Smooth muscle cell (in vitro differentiated cells): ENCODE results near the gene GUCY1B1. TPM values are rescaled to one million over a fixed set of nuclear protein-coding genes. Genes with fewer than 3 reads are reported as not detected.

Source experiments
- DNase-seq: peaks from one replicate; lab custom pipeline; 2025; ENCODE audit not compliant: unreplicated experiment; lab: John Stamatoyannopoulos, UW
- H2AFZ ChIP-seq: fragments of 200-600 bp; sonication (generic); 2 replicates; pipeline ENCODE4 v1.6.0; 2016; ENCODE audit warnings: antibody characterized with exemption, low read depth, mild to moderate bottlenecking
- H3F3A ChIP-seq: fragments of 200-600 bp; sonication (generic); 2 replicates; pipeline ENCODE4 v1.6.0; 2017; ENCODE audit warnings: antibody characterized with exemption, low read depth
- H3K27ac ChIP-seq: fragments of 200-600 bp; sonication (generic); 2 replicates; pipeline ENCODE4 v1.5.1; 2016; ENCODE audit warnings: low read depth, mild to moderate bottlenecking
- H3K27me3 ChIP-seq: fragments of 200-600 bp; sonication (generic); 2 replicates; pipeline ENCODE4 v1.6.1; 2016; ENCODE audit warnings: low read depth, mild to moderate bottlenecking
- H3K36me3 ChIP-seq: fragments of 200-600 bp; sonication (generic); 2 replicates; pipeline ENCODE4 v1.5.1; 2016; ENCODE audit warnings: low read depth
- H3K4me1 ChIP-seq: fragments of 200-600 bp; sonication (generic); 2 replicates; pipeline ENCODE4 v1.5.1; 2016; ENCODE audit warnings: low read depth
- H3K4me2 ChIP-seq: fragments of 200-600 bp; sonication (generic); 2 replicates; pipeline ENCODE4 v1.6.0; 2016; ENCODE audit warnings: mild to moderate bottlenecking
- H3K4me3 ChIP-seq: fragments of 200-600 bp; sonication (generic); 2 replicates; pipeline ENCODE4 v1.5.1; 2016; ENCODE audit warnings: mild to moderate bottlenecking
- H3K79me2 ChIP-seq: fragments of 200-600 bp; sonication (generic); 2 replicates; pipeline ENCODE4 v1.6.0; 2016; ENCODE audit warnings: low read depth, mild to moderate bottlenecking
- H3K9ac ChIP-seq: fragments of 200-600 bp; sonication (generic); 2 replicates; pipeline ENCODE4 v1.6.0; 2016; ENCODE audit warnings: low read depth
- H3K9me3 ChIP-seq: fragments of 200-600 bp; sonication (generic); replicated peaks from 2 replicates; pipeline ENCODE4 v1.5.1; 2016; ENCODE audit warnings: low read depth
- H4K20me1 ChIP-seq: fragments of 200-600 bp; sonication (generic); 2 replicates; pipeline ENCODE4 v1.6.0; 2016; ENCODE audit warnings: low read depth
- WGBS: methylation state at CpG from one replicate; pipeline ENCODE4 v1.1.7; 2016; ENCODE audit warnings: low lambda C conversion rate; 5-methylcytosine and 5-hydroxymethylcytosine counted together
- polyA plus RNA-seq: library from polyadenylated mRNA; unstranded; fragments of >200 nt; fragmentation: Nextera tagmentation; extraction: Ambion mirVana; gene quantifications from 2 replicates; pipeline ENCODE4 v1.2.1, GENCODE V29; 2016
- total RNA-seq: library from RNA; depleted of rRNA; stranded (reverse); fragments of >200 nt; gene quantifications from 2 replicates; pipeline ENCODE4 v1.2.3, GENCODE V29; 2014
- TF ChIP-seq, protein P1 (sequence below): fragments of 200-600 bp; sonication (generic); IDR thresholded peaks from 2 replicates; pipeline ENCODE4 v1.5.1; 2017; ENCODE audit warnings: borderline replicate concordance, mild to moderate bottlenecking, antibody characterized with exemption; ENCODE audit not compliant: insufficient read depth, poor library complexity, severe bottlenecking

Gene GUCY1B1
- total and polyA plus RNA-seq, 2 experiments from 2014 or later: 26.7 to 32.2 TPM

DNA sequence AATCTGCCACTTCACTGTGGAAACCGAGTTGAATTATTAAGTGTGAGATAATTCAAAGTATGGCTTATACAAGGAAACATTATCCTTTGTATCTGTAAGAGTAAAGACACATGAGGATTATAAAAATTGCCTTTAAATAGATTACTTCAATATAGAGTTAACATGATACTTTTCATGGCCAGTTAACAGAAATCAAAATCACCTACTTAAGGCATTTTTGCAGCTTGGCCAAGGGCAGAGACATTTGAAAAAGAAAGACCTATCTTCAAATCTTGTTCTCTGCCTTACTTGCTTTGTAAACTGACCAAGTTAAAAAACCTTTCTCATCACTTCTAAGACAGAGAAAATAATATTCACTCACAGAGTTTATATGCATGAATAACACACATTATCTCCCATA, 44.9 kb upstream of the GUCY1B1 start:
- Histone ChIP-seq H3F3A (peaks cover 15% of the 10 kb centered on the region), H4K20me1 (no peaks in the 10 kb centered on the region), H3K9ac (no peak overlapping the region), H3K36me3 (peaks cover 46% of the 10 kb centered on the region), H3K27me3 (no peaks in the 10 kb centered on the region), H3K4me2 (no peak overlapping the region), H2AFZ (no peak overlapping the region), H3K4me3 (no peak overlapping the region), H3K27ac (no peak overlapping the region), H3K79me2 (peaks cover 14% of the 10 kb centered on the region), H3K4me1 (no peaks in the 10 kb centered on the region), H3K9me3 (no peaks in the 10 kb centered on the region)
- no peak for DNase-seq
- 93% methylated on average over 1 of the region's 1 CpG for WGBS
- TF ChIP-seq, protein P1, sequence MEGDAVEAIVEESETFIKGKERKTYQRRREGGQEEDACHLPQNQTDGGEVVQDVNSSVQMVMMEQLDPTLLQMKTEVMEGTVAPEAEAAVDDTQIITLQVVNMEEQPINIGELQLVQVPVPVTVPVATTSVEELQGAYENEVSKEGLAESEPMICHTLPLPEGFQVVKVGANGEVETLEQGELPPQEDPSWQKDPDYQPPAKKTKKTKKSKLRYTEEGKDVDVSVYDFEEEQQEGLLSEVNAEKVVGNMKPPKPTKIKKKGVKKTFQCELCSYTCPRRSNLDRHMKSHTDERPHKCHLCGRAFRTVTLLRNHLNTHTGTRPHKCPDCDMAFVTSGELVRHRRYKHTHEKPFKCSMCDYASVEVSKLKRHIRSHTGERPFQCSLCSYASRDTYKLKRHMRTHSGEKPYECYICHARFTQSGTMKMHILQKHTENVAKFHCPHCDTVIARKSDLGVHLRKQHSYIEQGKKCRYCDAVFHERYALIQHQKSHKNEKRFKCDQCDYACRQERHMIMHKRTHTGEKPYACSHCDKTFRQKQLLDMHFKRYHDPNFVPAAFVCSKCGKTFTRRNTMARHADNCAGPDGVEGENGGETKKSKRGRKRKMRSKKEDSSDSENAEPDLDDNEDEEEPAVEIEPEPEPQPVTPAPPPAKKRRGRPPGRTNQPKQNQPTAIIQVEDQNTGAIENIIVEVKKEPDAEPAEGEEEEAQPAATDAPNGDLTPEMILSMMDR: no peak

DNA sequence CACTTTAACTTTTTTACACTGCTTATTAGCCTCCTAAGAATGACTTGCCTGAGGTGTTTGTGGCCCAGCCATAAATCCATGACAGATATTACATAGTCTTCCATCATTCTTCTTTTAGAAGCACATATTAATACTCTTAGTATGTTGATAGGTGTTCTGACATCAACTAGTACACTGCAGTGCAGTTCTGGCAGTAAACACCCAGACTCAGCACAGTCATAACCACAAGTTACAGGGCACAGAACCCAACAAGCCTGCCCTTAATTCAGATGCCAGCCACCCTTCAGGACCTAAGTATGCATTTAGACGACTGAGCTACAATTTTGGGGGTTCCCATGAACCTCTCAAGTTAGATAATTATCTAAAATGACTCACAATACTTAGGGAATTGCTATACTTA, 36.5 kb upstream of the GUCY1B1 start:
- peak overlapping the region; percentile 51 for H3K27ac ChIP-seq
- H3K4me1 ChIP-seq: no peaks in the 10 kb centered on the region
- TF ChIP-seq, protein P1: no peak
- H4K20me1 ChIP-seq: no peaks in the 10 kb centered on the region
- H3K4me3 ChIP-seq: no peak overlapping the region
- H3K9me3 ChIP-seq: no peaks in the 10 kb centered on the region
- H3F3A ChIP-seq: peaks cover 12% of the 10 kb centered on the region
- 69% methylated on average over 1 of the region's 1 CpG for WGBS
- H3K27me3 ChIP-seq: no peaks in the 10 kb centered on the region
- H3K79me2 ChIP-seq: no peaks in the 10 kb centered on the region
- H3K4me2 ChIP-seq: no peak overlapping the region
- DNase-seq: no peak
- H3K36me3 ChIP-seq: peaks cover 5% of the 10 kb centered on the region
- no peak overlapping the region for H2AFZ ChIP-seq
- H3K9ac ChIP-seq: no peak overlapping the region

- WGBS: 86% methylated on average over 7 of the region's 7 CpGs
- Histone ChIP-seq H3K36me3 (peaks cover 5% of the 10 kb centered on the region), H3K27ac (peak overlapping the region; percentile 51), H3K9me3 (no peaks in the 10 kb centered on the region), H3K9ac (no peak overlapping the region), H3K4me1 (no peaks in the 10 kb centered on the region), H3F3A (peaks cover 11% of the 10 kb centered on the region), H3K79me2 (no peaks in the 10 kb centered on the region), H3K27me3 (no peaks in the 10 kb centered on the region), H2AFZ (no peak overlapping the region), H4K20me1 (no peaks in the 10 kb centered on the region), H3K4me3 (no peak overlapping the region), H3K4me2 (no peak overlapping the region)
- DNase-seq: no peak
- TF ChIP-seq, protein P1: no peak
Observed at GRCh38 chr4:155722816-155723499, 35.9 kb upstream of the GUCY1B1 start.

DNA sequence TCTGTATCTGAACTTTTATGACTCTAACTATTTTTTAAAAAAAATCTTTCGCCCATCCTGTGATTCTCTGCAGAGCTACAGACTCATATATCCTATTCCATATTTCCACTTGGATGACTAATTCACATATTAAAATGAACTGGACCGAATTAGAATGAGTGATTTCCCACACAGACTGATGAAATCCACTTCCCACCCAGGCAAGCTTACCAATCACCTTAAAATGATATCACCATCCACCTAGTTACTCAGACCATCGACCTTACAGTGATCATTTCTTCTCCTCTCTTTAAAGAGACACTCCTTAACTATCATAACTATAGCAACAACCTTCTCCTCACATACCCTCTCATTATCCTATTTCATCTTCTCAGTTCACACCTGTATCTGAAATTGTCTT, 34.1 kb upstream of the GUCY1B1 start:
- no peak overlapping the region for H3K9ac ChIP-seq
- H3K79me2 ChIP-seq: no peaks in the 10 kb centered on the region
- TF ChIP-seq, protein P1: no peak
- WGBS: 89% methylated on average over 3 of the region's 3 CpGs
- no peak overlapping the region for H3K27ac ChIP-seq
- peaks cover 5% of the 10 kb centered on the region for H3K36me3 ChIP-seq
- H3K9me3 ChIP-seq: no peaks in the 10 kb centered on the region
- H3K4me1 ChIP-seq: no peaks in the 10 kb centered on the region
- H3F3A ChIP-seq: peaks cover 10% of the 10 kb centered on the region
- H4K20me1 ChIP-seq: no peaks in the 10 kb centered on the region
- H3K27me3 ChIP-seq: no peaks in the 10 kb centered on the region
- H2AFZ ChIP-seq: no peak overlapping the region
- no peak overlapping the region for H3K4me2 ChIP-seq
- no peak for DNase-seq
- H3K4me3 ChIP-seq: no peak overlapping the region
